ENCODE data around the gene GRIK2. TPM values are rescaled to one million over a fixed set of nuclear protein-coding genes. Genes with fewer than 3 reads are reported as not detected.
A peak's percentile ranks its signal among the peaks of the same experiment; 100 is the strongest.

The GRIK2 gene
- total and polyA plus RNA-seq, 2 experiments from 2014 or later = 1.4 to 7.1 TPM

- no peak for TF ChIP-seq EZH2 (IDR thresholded peaks at IDR 0.05; ENCODE audit: insufficient read depth, poor library complexity, severe bottlenecking)
- no peak for TF ChIP-seq EZH2phosphoT487 (IDR thresholded peaks at IDR 0.05; ENCODE audit: insufficient read depth, low read depth)
- no peaks in the 10 kb centered on the region for H3K9me2 ChIP-seq (ENCODE audit: insufficient read depth)
- H3K79me2 ChIP-seq (ENCODE audit: insufficient read depth) = no peaks in the 10 kb centered on the region
- no peaks in the 10 kb centered on the region for H3K36me3 ChIP-seq (ENCODE audit: low read depth)
- no peaks in the 10 kb centered on the region for H3K9me3 ChIP-seq (ENCODE audit: low read depth)
- peak overlapping the region; percentile 41 for H3K4me2 ChIP-seq (ENCODE audit: unreplicated experiment)
- DNase-seq = peak; percentile 24
- no peak overlapping the region for H3K27ac ChIP-seq
- 4 to 5% methylated on average over 41 to 50 of the region's 50 CpGs for WGBS, 2 experiments (ENCODE audit: low coverage in 1 of 2, low lambda C conversion rate in 2 of 2, missing lambda C conversion rate in 2 of 2)
- H3K4me3 ChIP-seq = peak overlapping the region; percentile 58
- in situ Hi-C loops (cut with MboI) = no loop called here
- H3F3A ChIP-seq (ENCODE audit: insufficient read depth) = no peaks in the 10 kb centered on the region
- H4K20me1 ChIP-seq (ENCODE audit: insufficient read depth) = no peaks in the 10 kb centered on the region
- peaks cover 4% of the 10 kb centered on the region for H3K27me3 ChIP-seq (replicated peaks; ENCODE audit: insufficient read depth)
- H2AFZ ChIP-seq = peak overlapping the region; percentile 42
- peak overlapping the region; percentile 11; the same call in 1 of the 2 replicates for H3K9ac ChIP-seq
- no peaks in the 10 kb centered on the region for H3K4me1 ChIP-seq (ENCODE audit: insufficient read depth)
Measured at GRCh38 chr6:101401792-101402621, 8.5 kb downstream of the GRIK2 start.

- DNase-seq = peak; percentile 39
- Histone ChIP-seq H3K9me3 (ENCODE audit: low read depth) (no peaks in the 10 kb centered on the region), H3K4me2 (ENCODE audit: unreplicated experiment) (peak overlapping the region; percentile 41), H3K79me2 (ENCODE audit: insufficient read depth) (no peaks in the 10 kb centered on the region), H3K4me1 (ENCODE audit: insufficient read depth) (no peaks in the 10 kb centered on the region), H3F3A (ENCODE audit: insufficient read depth) (no peaks in the 10 kb centered on the region), H3K4me3 (peak overlapping the region; percentile 58), H3K9me2 (ENCODE audit: insufficient read depth) (no peaks in the 10 kb centered on the region), H2AFZ (peak overlapping the region; percentile 42), H3K27ac (no peak overlapping the region), H3K27me3 (replicated peaks; ENCODE audit: insufficient read depth) (peaks cover 4% of the 10 kb centered on the region), H3K36me3 (ENCODE audit: low read depth) (no peaks in the 10 kb centered on the region), H4K20me1 (ENCODE audit: insufficient read depth) (no peaks in the 10 kb centered on the region), H3K9ac (0 out of 2 replicates have a peak overlapping the region, but pooled peaks have one; percentile 11)
- in situ Hi-C loops (cut with MboI) = no loop called here
- WGBS, 2 experiments (ENCODE audit: low coverage in 1 of 2, low lambda C conversion rate in 2 of 2, missing lambda C conversion rate in 2 of 2) = 2% methylated on average over 9 to 28 of the region's 28 CpGs
- TF ChIP-seq EZH2 (IDR thresholded peaks at IDR 0.05; ENCODE audit: insufficient read depth, poor library complexity, severe bottlenecking) (no peak), EZH2phosphoT487 (IDR thresholded peaks at IDR 0.05; ENCODE audit: insufficient read depth, low read depth) (no peak)
Measured at GRCh38 chr6:101402622-101403031, 9.1 kb downstream of the GRIK2 start.

- Histone ChIP-seq H3F3A (ENCODE audit: insufficient read depth) (no peaks in the 10 kb centered on the region), H3K4me2 (ENCODE audit: unreplicated experiment) (no peak overlapping the region), H2AFZ (peak overlapping the region; percentile 42), H3K9me2 (ENCODE audit: insufficient read depth) (no peaks in the 10 kb centered on the region), H3K9ac (no peak overlapping the region), H3K4me3 (peak overlapping the region; percentile 58; the same call in 1 of the 2 replicates), H3K4me1 (ENCODE audit: insufficient read depth) (no peaks in the 10 kb centered on the region), H3K36me3 (ENCODE audit: low read depth) (no peaks in the 10 kb centered on the region), H3K27me3 (replicated peaks; ENCODE audit: insufficient read depth) (peaks cover 4% of the 10 kb centered on the region), H3K27ac (no peak overlapping the region), H4K20me1 (ENCODE audit: insufficient read depth) (no peaks in the 10 kb centered on the region), H3K9me3 (ENCODE audit: low read depth) (no peaks in the 10 kb centered on the region), H3K79me2 (ENCODE audit: insufficient read depth) (no peaks in the 10 kb centered on the region)
- DNase-seq = no peak
- WGBS, 2 experiments (ENCODE audit: low coverage in 1 of 2, low lambda C conversion rate in 2 of 2, missing lambda C conversion rate in 2 of 2) = 5 to 6% methylated on average over 16 of the region's 16 CpGs
- no peak for TF ChIP-seq EZH2 (IDR thresholded peaks at IDR 0.05; ENCODE audit: insufficient read depth, poor library complexity, severe bottlenecking)
- no peak for TF ChIP-seq EZH2phosphoT487 (IDR thresholded peaks at IDR 0.05; ENCODE audit: insufficient read depth, low read depth)
- in situ Hi-C loops (cut with MboI) = no loop called here
Measured at GRCh38 chr6:101403216-101403945, 9.9 kb downstream of the GRIK2 start.

- peaks cover 4% of the 10 kb centered on the region for H3K27me3 ChIP-seq (replicated peaks; ENCODE audit: insufficient read depth)
- H3K9me2 ChIP-seq (ENCODE audit: insufficient read depth) = no peaks in the 10 kb centered on the region
- H3K9me3 ChIP-seq (ENCODE audit: low read depth) = no peaks in the 10 kb centered on the region
- no peaks in the 10 kb centered on the region for H3K36me3 ChIP-seq (ENCODE audit: low read depth)
- H3F3A ChIP-seq (ENCODE audit: insufficient read depth) = no peaks in the 10 kb centered on the region
- no peaks in the 10 kb centered on the region for H4K20me1 ChIP-seq (ENCODE audit: insufficient read depth)
- H3K4me1 ChIP-seq (ENCODE audit: insufficient read depth) = no peaks in the 10 kb centered on the region
- H3K79me2 ChIP-seq (ENCODE audit: insufficient read depth) = no peaks in the 10 kb centered on the region
- in situ Hi-C loops (cut with MboI) = no loop called here
- no peak for DNase-seq
- H3K4me2 ChIP-seq (ENCODE audit: unreplicated experiment) = no peak overlapping the region
- TF ChIP-seq EZH2 (IDR thresholded peaks at IDR 0.05; ENCODE audit: insufficient read depth, poor library complexity, severe bottlenecking) (no peak), EZH2phosphoT487 (IDR thresholded peaks at IDR 0.05; ENCODE audit: insufficient read depth, low read depth) (no peak)
- H3K9ac ChIP-seq = no peak overlapping the region
- WGBS, 2 experiments (ENCODE audit: low coverage in 1 of 2, low lambda C conversion rate in 2 of 2, missing lambda C conversion rate in 2 of 2) = 55 to 64% methylated on average over 4 of the region's 4 CpGs
- no peak overlapping the region for H2AFZ ChIP-seq
- H3K4me3 ChIP-seq = no peak overlapping the region
- H3K27ac ChIP-seq = no peak overlapping the region
Measured at GRCh38 chr6:101404775-101405174, 11.3 kb downstream of the GRIK2 start.
